Measurements from ENCODE around the gene SWT1.
"Not testable (repeated sequence)": the region's sequence is repeated elsewhere in the genome, so short reads cannot be mapped to it uniquely, and the experiment has no call there.

Gene SWT1

GRCh38 chr1:185198712-185199111 lies 41.7 kb downstream of the SWT1 start:
- not testable (repeated sequence) for DNase-seq

GRCh38 chr1:185200889-185201288 lies 43.9 kb downstream of the SWT1 start:
- DNase-seq = no peak

GRCh38 chr1:185207170-185207569 lies 50.2 kb downstream of the SWT1 start:
- DNase-seq = no peak

DNA sequence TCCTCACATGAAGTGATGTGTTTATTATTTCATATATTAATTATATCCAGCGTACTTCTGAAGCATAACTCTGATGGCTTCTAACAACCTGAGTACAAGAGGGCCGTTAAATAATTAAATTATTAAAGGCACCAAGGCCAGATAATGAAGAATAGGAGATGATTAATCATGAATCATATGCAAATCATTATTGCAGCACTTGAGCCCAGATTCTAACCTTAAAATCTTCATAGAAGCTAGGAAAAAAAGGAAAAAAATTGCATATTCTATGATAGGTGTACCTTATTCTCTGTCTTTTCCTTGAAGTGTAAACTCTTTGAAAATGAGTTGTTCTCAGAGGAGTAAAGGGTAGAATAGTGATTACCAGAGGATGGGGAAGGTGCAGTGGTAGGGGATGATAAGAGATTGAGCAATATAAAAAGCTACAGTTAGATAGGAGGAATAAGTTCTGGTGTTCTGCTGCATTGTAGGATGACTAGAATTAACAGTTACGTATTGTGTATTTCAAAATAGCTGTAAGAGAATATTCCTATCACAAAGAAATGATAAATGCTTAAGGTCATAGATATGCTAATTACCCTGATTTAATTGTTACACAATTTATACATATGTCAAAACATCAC lies 51.1 kb downstream of the SWT1 start:
- DNase-seq = no peak

DNA sequence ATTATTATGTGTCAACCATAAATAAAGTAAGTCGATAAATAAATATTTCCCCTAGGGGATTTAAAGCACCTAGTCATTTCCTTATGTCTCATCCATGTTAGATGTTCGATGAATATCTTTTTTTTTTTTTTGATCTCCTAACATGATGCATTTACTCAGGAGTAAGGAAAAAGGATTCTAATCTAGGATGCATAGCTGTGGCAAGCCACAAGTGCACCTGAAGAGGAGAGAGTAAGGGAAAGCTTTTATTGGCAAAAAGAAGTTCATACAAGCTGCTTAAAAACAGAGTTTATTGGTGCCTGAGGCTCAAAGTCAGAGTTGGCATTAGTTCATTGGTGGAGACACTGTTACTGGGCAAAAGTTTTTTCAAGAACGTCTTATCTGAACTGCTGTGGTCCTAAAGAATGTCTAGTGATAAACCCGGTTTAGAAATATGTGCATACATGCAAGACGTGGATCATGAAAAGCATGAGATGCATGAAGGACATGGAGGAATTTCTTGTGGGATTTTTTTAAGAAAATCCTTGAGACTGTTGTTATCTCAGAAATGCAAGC lies 51.7 kb downstream of the SWT1 start:
- DNase-seq = no peak

GRCh38 chr1:185209357-185209756 lies 52.4 kb downstream of the SWT1 start:
- DNase-seq = not testable (repeated sequence)

DNA sequence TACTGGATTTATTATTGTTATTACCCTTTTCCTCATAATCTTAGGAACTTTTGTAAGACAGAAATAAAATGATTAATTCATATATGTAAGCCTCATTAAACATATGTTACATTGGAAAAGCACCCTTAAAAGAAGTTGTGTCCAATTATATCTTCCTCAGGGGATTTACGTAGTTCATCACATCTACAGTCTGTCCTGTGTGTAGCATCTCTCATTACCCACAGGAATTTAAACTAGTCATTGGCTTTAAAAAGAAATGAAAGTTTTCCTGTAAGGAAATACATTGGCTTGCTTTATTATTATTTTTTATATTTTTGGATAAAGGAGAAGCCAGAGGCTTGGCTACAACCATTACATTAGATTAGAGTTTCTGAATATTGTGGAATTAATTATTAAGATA lies 56.1 kb downstream of the SWT1 start:
- no peak for DNase-seq

- DNase-seq = no peak
Observed at GRCh38 chr1:185215911-185216310, 58.9 kb downstream of the SWT1 start.

DNA sequence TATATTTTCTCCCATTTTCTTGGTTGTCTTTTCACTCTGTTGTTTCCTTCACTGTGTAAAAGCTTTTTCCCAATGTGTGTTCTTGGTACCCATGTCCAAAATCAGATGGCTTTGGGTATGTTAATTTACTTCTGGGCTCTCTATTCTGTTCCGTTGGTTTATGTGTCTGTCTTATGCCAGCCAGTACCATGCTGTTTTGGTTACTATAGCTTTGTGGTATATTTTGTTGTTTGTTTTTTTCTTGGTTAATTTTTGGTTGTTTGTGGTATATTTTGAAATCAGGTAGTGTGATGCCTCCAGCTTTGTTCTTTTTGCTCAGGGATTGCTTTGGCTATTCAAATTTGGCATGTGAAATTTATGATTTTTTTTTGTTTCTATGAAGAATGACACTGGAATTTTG lies 67.2 kb downstream of the SWT1 start:
- DNase-seq = no peak

- no peak for DNase-seq
Observed at GRCh38 chr1:185227161-185227560, 70.2 kb downstream of the SWT1 start.

- no peak for DNase-seq
Observed at GRCh38 chr1:185228979-185229378, 72.0 kb downstream of the SWT1 start.

DNA sequence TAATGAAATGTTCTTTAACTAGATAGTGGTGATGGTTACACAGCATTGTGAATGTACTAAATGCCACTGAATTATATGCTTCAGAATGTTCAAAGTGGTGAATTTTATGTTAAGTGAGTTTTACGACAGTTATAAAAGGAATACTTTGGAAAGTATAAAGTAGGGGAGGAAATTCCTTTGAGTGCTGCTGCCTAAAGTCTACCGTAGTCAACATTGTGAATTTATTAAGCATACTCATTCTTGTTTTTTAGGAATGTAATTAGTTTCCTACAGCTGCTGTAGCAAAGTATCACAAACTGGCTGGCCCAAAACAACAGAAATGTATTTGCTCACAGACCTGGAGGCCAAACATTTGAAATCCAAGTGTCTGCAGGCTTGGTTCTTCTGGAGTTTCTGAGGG lies 73.0 kb downstream of the SWT1 start:
- no peak for DNase-seq

DNA sequence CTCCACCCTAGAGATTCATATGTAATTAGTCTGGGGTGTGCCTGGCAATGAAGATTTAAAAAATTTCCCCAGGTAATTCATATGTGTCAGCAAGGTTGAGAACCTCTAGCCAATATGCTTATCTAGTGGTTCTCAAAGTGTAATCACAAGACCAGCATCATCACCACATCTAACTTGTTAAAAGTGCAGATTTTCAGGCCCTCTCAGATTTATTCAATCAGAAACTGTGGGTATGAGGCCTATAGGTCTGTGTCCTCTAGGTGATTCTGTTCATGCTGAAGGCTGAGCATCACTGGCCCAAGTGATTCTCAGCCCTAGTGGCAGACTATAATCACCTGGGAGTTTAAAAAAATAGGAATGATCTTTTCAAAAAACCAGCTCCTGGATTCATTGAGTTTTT lies 75.9 kb downstream of the SWT1 start:
- DNase-seq = no peak

DNA sequence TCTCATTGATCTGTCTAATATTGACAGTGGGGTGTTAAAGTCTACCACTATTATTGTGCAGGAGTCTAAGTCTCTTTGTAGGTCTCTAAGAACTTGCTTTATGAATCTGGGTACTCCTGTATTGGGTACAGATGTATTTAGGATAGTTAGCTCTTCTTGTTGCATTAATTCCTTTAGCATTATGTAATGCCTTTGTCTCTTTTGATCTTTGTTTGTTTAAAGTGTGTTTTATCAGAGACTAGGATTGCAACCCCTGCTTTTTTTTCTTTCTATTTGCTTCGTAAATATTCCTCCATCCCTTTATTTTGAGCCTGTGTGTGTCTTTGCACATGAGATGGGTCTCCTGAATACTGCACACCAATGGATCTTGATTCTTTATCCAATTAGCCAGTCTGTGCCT lies 77.2 kb downstream of the SWT1 start:
- not testable (repeated sequence) for DNase-seq

DNA sequence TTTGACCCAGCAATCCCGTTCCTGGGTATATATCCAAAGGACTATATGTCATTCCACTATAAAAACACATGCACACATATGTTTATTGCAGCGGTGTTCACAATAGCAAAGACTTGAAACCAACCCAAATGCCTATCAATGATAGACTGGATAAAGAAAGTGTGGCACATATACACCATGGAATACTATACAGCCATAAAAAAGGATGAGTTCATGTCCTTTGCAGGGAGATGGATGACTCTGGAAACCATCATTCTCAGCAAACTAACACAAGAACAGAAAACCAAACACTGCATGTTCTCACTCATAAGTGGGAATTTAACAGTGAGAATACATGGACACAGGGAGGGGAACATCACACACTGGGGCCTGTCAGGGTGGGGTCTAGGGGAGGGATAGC lies 80.2 kb downstream of the SWT1 start:
- not testable (repeated sequence) for DNase-seq

- DNase-seq = no peak
Observed at GRCh38 chr1:185237661-185238060, 80.7 kb downstream of the SWT1 start.

DNA sequence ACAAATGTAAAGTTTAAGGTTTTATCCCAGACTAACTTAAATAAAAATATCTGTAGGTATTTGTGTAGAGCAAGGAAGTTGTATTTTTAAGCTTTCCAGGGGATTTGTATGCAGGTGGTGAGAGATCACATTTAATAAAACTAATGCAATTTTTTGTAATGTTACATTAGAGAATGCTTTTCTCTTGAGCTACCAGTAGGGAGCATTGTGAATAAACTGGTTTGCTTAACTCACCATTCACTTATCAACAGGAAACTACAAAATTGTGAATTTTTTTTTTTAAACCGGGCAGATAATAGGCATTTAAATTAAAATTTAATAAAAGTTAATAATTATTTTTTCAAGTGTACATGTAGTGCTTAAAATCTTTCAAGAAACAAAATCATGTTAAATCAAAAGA lies 81.5 kb downstream of the SWT1 start:
- no peak for DNase-seq

- no peak for DNase-seq
Observed at GRCh38 chr1:185239861-185240260, 82.9 kb downstream of the SWT1 start.

- no peak for DNase-seq
Observed at GRCh38 chr1:185241127-185241526, 84.2 kb downstream of the SWT1 start.

- no peak for DNase-seq
Observed at GRCh38 chr1:185244015-185244747, 87.2 kb downstream of the SWT1 start.

- DNase-seq = no peak
Observed at GRCh38 chr1:185245466-185245865, 88.5 kb downstream of the SWT1 start.

DNA sequence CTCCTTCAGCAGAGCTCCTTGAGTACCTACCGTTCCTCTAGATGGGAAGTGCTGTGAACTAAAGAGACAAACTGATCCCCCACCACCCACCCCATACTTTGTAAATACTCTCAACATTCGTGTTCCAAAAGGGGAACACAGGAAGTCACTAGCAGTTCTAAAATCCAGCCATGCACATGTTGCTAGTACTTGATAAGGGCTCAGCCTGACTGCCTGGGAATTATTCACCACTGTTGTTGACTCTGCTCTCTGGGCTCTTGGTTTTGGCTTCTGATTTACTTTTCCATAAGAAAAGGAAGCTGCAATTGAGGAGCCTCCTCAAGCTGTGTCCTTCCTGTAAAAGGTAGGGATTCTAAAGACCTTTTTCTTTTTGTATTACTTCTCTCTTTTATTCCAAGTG lies 92.6 kb downstream of the SWT1 start:
- DNase-seq = no peak

DNA sequence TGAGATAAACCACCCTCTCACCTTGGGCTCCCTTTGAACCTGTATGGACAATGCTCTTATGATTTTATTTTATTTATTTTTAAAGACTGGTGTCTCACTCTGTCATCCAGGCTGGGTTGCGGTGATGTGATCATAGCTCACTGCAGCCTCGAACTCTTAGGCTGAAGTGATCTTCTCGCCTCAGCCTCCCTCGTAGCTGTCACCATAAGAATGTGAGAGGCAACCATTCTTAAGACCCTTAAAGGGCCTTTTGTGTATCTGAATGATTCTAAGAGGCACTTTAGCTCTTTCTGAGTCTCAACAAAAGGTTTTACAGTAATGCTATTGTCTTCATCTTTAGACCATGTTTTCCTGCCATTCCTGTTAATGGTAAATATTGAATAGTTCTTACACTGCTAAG lies 93.1 kb downstream of the SWT1 start:
- DNase-seq = no peak

- DNase-seq = not testable (repeated sequence)
Observed at GRCh38 chr1:185251928-185252327, 95.0 kb downstream of the SWT1 start.

DNA sequence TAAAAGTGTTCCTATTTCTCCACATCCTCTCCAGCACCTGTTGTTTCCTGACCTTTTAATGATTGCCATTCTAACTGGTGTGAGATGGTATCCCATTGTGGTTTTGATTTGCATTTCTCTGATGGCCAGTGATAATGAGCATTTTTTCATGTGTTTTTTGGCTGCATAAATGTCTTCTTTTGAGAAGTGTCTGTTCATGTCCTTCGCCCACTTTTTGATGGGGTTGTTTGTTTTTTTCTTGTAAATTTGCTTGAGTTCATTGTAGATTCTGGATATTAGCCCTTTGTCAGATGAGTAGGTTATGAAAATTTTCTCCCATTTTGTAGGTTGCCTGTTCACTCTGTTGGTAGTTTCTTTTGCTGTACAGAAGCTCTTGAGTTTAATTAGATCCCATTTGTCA lies 95.4 kb downstream of the SWT1 start:
- DNase-seq = not testable (repeated sequence)
